T-cell (primary cell): Measurements from ENCODE around the gene FUBP1. TPM values are rescaled to one million over a fixed set of nuclear protein-coding genes. Genes with fewer than 3 reads are reported as not detected.

Experiments used
- ATAC-seq, 4 experiments: fragments of 200-7000 bp in 3 of 4; fragments of 150-1000 bp in 1 of 4; cut with Tn5 transposase; replicated peaks in 1 of 4; 1 replicate in 3 of 4; 2 replicates in 1 of 4; pipeline ENCODE4 v1.10.0; 2021; ENCODE audit warnings: moderate library complexity in 3 of 4, mild to moderate bottlenecking in 2 of 4, moderate number of reproducible peaks in 1 of 4
- CTCF ChIA-PET, 2 donors: fragments of 300-600 bp; sonication (Branson Sonifier 250); formaldehyde crosslinking; loops; one replicate each; lab custom pipeline; 2022; ENCODE audit warnings: antibody characterized with exemption in 2 of 2; lab: Charles Lee
- POLR2A ChIA-PET, 2 donors: fragments of 300-600 bp; sonication (Branson Sonifier 250); formaldehyde crosslinking; loops; one replicate each; lab custom pipeline; 2022; ENCODE audit warnings: antibody characterized with exemption in 2 of 2; lab: Charles Lee
- DNase-seq, 35 experiments: peaks; one replicate each; pipeline versions ENCODE4 v3.0.0 to v3.0.0-alpha.2; 2013 to 2023
- H3K27ac ChIP-seq: one replicate; pipeline ENCODE4 v1.5.1; 2013; ENCODE audit warnings: low read length
- H3K27me3 ChIP-seq, 2 experiments: replicated peaks in 1 of 2; 1 replicate in 1 of 2; 2 replicates in 1 of 2; pipeline versions ENCODE4 v1.6.1 to v1.7.0; 2013; ENCODE audit warnings: low read length in 1 of 2, mixed read lengths in 1 of 2; ENCODE audit not compliant: control insufficient read depth in 2 of 2, insufficient read depth in 2 of 2; ENCODE audit errors: extremely low read depth in 1 of 2
- H3K36me3 ChIP-seq, 2 donors: 1 replicate in 1 of 2; 2 replicates in 1 of 2; pipeline versions ENCODE4 v1.6.1 to v1.7.0; 2013; ENCODE audit warnings: low read length in 1 of 2; ENCODE audit not compliant: control insufficient read depth in 2 of 2, insufficient read depth in 1 of 2; ENCODE audit errors: extremely low read depth in 1 of 2
- H3K4me1 ChIP-seq, 2 experiments: 1 replicate in 1 of 2; 2 replicates in 1 of 2; pipeline versions ENCODE4 v1.6.1 to v1.7.0; 2013; ENCODE audit warnings: low read length in 2 of 2, mixed read lengths in 1 of 2; ENCODE audit not compliant: insufficient read depth in 2 of 2, control insufficient read depth in 1 of 2; ENCODE audit errors: extremely low read depth in 1 of 2
- H3K4me3 ChIP-seq, 2 donors: 1 replicate in 1 of 2; 2 replicates in 1 of 2; pipeline versions ENCODE4 v1.5.1 to v1.7.0; 2013; ENCODE audit warnings: mild to moderate bottlenecking in 2 of 2, low read length in 1 of 2, moderate library complexity in 1 of 2; ENCODE audit not compliant: control insufficient read depth in 1 of 2; ENCODE audit errors: extremely low read depth in 1 of 2
- H3K9me3 ChIP-seq: 2 replicates; pipeline ENCODE4 v1.7.0; 2013
- H3K27ac Mint-ChIP-seq, 2 donors: one replicate each; pipeline ENCODE4 v1.8.0; 2020 to 2021; ENCODE audit warnings: mild to moderate bottlenecking in 2 of 2, mixed read lengths in 2 of 2
- H3K27me3 Mint-ChIP-seq, 2 donors: one replicate each; pipeline ENCODE4 v1.8.0; 2021 to 2022; ENCODE audit warnings: mixed read lengths in 2 of 2
- H3K36me3 Mint-ChIP-seq: one replicate; pipeline ENCODE4 v1.8.0; 2021; ENCODE audit warnings: mixed read lengths
- H3K4me1 Mint-ChIP-seq, 3 donors: one replicate each; pipeline ENCODE4 v1.8.0; 2020 to 2022; ENCODE audit warnings: mixed read lengths in 3 of 3, mild to moderate bottlenecking in 1 of 3
- H3K4me3 Mint-ChIP-seq, 3 donors: one replicate each; pipeline ENCODE4 v1.8.0; 2020 to 2022; ENCODE audit warnings: mild to moderate bottlenecking in 3 of 3, mixed read lengths in 3 of 3, moderate library complexity in 3 of 3
- H3K9me3 Mint-ChIP-seq, 3 donors: one replicate each; pipeline ENCODE4 v1.8.0; 2020 to 2022; ENCODE audit warnings: mixed read lengths in 3 of 3
- WGBS: methylation state at CpG from one replicate; pipeline ENCODE4 v1.1.5; 2013; ENCODE audit warnings: missing lambda C conversion rate; ENCODE audit not compliant: insufficient coverage; 5-methylcytosine and 5-hydroxymethylcytosine counted together
- total RNA-seq, 35 experiments: library from RNA in 6 of 35; stranded (reverse) in 6 of 35; fragments of 120-200 nt in 1 of 35; gene quantifications; one replicate each; pipeline versions ENCODE4 v1.2.1 to v1.2.4 and lab custom pipeline; 2013 to 2026

FUBP1 gene
- total RNA-seq, 5 donors from 2014 or later (not counting 1 experiment from before 2014, with no cell fraction given) = 180 to 224 (median 194) TPM

DNA sequence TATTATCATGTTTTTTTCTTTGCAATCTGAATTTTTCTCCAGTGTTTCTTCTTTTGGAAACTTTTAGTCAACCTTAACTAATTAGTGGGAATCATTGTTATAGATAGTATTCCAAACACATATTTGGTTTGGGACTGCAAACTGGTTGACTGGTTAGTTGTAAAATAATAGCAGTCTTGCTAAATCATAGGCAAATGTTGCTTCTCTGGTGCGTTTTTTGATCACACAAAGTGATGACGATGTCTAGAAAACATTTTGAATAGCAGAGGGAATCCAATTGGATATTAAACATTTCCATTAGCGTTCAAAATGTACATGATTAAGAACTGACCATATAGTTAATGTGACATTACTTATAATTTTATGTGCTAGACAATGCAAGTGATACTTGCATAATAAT is 30.4 kb upstream of the FUBP1 start:
- H3K9me3 Mint-ChIP-seq = no peaks in the 10 kb centered on the region
- peaks cover 4 to 10% of the 10 kb centered on the region in 2 experiments for H3K4me1 ChIP-seq
- H3K36me3 Mint-ChIP-seq = peaks cover 8% of the 10 kb centered on the region
- H3K4me1 Mint-ChIP-seq = peaks cover 39 to 55% (median 48%) of the 10 kb centered on the region in 3 donors
- no peak overlapping the region for H3K27ac Mint-ChIP-seq
- H3K4me3 ChIP-seq = no peak overlapping the region
- H3K4me3 Mint-ChIP-seq = no peak overlapping the region
- H3K27me3 ChIP-seq = no peaks in the 10 kb centered on the region
- DNase-seq (no peak), ATAC-seq (no peak)
- ChIA-PET POLR2A (no interaction called here), CTCF (no interaction called here)
- no CpG with 5 or more reads among the region's 3 CpGs for WGBS
- H3K9me3 ChIP-seq = no peaks in the 10 kb centered on the region
- H3K36me3 ChIP-seq = no peaks in the 10 kb centered on the region
- H3K27me3 Mint-ChIP-seq = no peaks in the 10 kb centered on the region
- no peak overlapping the region for H3K27ac ChIP-seq

DNA sequence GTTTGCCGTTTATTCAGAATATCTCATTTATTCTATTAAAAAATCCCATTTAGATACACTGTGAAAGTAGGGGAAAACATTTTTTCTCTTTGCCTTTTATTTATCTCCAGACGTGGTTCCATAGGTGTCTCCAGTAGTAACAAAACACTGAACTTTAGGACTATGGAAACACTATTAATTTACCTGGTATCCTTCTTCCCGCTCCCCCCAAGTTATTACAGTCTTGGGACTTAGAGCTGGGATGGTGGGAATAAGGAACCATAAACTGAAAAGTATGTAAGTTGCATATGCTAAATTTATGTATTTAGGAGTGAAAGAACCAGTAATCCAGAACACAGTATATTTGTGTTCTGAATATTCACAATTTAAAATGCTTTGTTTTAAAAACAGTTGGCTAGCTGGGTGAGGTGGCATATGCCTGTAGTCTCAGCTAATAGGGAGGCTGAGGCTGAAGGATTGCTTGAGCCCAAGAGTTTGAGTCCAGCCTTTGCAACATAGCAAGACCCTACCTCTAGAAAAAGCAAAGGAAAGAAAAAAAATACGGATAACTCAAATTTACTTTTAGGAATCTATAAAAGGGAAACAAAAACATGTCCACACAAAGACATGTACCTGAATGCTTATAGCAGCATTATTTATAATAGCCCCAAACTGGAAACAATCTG is 28.9 kb upstream of the FUBP1 start:
- DNase-seq (no peak), ATAC-seq (no peak)
- H3K4me3 ChIP-seq = no peak overlapping the region
- Mint-ChIP-seq H3K27ac (no peak overlapping the region), H3K4me1 (peaks cover 46 to 60% (median 55%) of the 10 kb centered on the region in 3 donors), H3K27me3 (no peaks in the 10 kb centered on the region), H3K36me3 (peaks cover under 1% of the 10 kb centered on the region), H3K4me3 (peak overlapping the region in 1 of 3 donors; percentile 20), H3K9me3 (no peaks in the 10 kb centered on the region)
- no peaks in the 10 kb centered on the region for H3K27me3 ChIP-seq
- ChIA-PET POLR2A (interaction anchor here in 1 of 2 donors (0.9 to 4.7 kb wide), 2 partner anchors 29 to 30 kb away, joined by 4 to 183 read pairs; partner anchors contain the start of gene FUBP1), CTCF (interaction anchor here in 1 of 2 donors (0.6 kb wide), 1 partner anchor 228 kb away, joined by 7 read pairs; the partner anchor contains the start of gene MIGA1)
- no CpG with 5 or more reads among the region's 4 CpGs for WGBS
- H3K9me3 ChIP-seq = no peaks in the 10 kb centered on the region
- peaks cover 4 to 13% of the 10 kb centered on the region in 2 experiments for H3K4me1 ChIP-seq
- no peak overlapping the region for H3K27ac ChIP-seq
- H3K36me3 ChIP-seq = no peaks in the 10 kb centered on the region

DNA sequence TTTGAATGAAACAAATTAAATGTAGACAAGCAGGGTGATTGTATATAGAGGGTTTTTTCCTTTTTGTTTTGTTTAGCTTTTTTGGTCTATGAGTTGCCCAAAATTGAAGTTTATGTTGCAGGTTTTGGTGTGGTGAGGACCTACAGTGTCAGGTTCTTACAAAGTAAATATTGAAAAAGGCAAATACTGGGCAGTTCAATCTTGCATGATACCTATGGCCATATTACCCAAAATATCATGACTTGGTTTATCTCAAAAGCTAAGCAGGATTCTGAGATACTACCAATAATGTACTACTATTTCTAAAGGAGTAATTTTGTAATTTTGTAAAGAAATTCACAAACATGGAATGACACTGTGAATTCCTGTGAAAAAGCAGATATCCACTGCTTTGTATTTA is 27.6 kb upstream of the FUBP1 start:
- no peaks in the 10 kb centered on the region for H3K27me3 ChIP-seq
- peaks cover 4 to 13% of the 10 kb centered on the region in 2 experiments for H3K4me1 ChIP-seq
- no peak overlapping the region for H3K4me3 ChIP-seq
- POLR2A ChIA-PET = interaction anchor here (0.5 to 4.7 kb wide), 6 partner anchors 28 to 910 kb away, joined by 3 to 183 read pairs (median 6); partner anchors contain the start of gene FUBP1 (in 2 of the 2)
- Mint-ChIP-seq H3K4me3 (peak overlapping the region; percentile 39 to 87 (median 63)), H3K27ac (no peak overlapping the region), H3K4me1 (peaks cover 49 to 60% (median 58%) of the 10 kb centered on the region in 3 donors), H3K27me3 (no peaks in the 10 kb centered on the region), H3K9me3 (no peaks in the 10 kb centered on the region), H3K36me3 (no peaks in the 10 kb centered on the region)
- CTCF ChIA-PET = interaction anchor here (0.6 to 6.7 kb wide), 3 partner anchors 11 to 29 kb away, joined by 3 to 74 read pairs (median 39); partner anchors contain the start of gene FUBP1 (in 1 of the 2)
- DNase-seq (no peak), ATAC-seq (no peak)
- H3K27ac ChIP-seq = no peak overlapping the region
- H3K9me3 ChIP-seq = no peaks in the 10 kb centered on the region
- no peaks in the 10 kb centered on the region for H3K36me3 ChIP-seq

GRCh38 chr1:78005755-78006154 is 26.9 kb upstream of the FUBP1 start:
- Mint-ChIP-seq H3K4me1 (peaks cover 46 to 56% (median 56%) of the 10 kb centered on the region in 3 donors), H3K4me3 (peak overlapping the region; percentile 87 to 88 (median 87)), H3K27ac (peak overlapping the region in 1 of 2 donors; percentile 99), H3K9me3 (no peaks in the 10 kb centered on the region), H3K36me3 (no peaks in the 10 kb centered on the region), H3K27me3 (no peaks in the 10 kb centered on the region)
- POLR2A ChIA-PET = interaction anchor here (0.6 to 4.7 kb wide), 20 partner anchors 8 to 247 kb away, joined by 3 to 183 read pairs (median 6); partner anchors contain the start of gene FUBP1 (in 2 of the 2)
- ATAC-seq = no peak
- Histone ChIP-seq H3K27me3 (no peaks in the 10 kb centered on the region), H3K27ac (peak overlapping the region; percentile 97), H3K4me3 (peak overlapping the region; percentile 38 to 60), H3K4me1 (peaks cover 4 to 13% of the 10 kb centered on the region in 2 experiments), H3K9me3 (no peaks in the 10 kb centered on the region), H3K36me3 (no peaks in the 10 kb centered on the region)
- peak in 1 of 35 experiments; percentile 37 for DNase-seq
- CTCF ChIA-PET = interaction anchor here (0.6 to 6.7 kb wide), 5 partner anchors 25 to 248 kb away, joined by 3 to 74 read pairs (median 6); partner anchors contain the start of gene FUBP1 (in 1 of the 2)
- WGBS = no CpG with 5 or more reads among the region's 1 CpG

DNA sequence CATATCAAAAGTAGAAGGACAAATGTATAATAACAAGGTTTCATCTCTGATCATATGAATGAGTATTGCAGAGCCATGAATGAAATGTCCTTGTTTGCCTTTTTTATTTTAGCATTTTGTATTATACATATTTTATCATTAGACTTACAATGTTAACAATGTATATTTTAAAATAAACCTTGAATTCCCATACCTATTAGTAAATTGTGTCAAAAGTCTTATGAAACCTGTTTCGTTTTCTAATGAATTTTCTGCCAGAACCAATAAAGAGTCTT is 26.5 kb upstream of the FUBP1 start:
- H3K9me3 ChIP-seq = no peaks in the 10 kb centered on the region
- no peak for ATAC-seq
- no peaks in the 10 kb centered on the region for H3K27me3 Mint-ChIP-seq
- no peaks in the 10 kb centered on the region for H3K9me3 Mint-ChIP-seq
- peaks cover 46 to 52% (median 52%) of the 10 kb centered on the region in 3 donors for H3K4me1 Mint-ChIP-seq
- DNase-seq = no peak
- H3K27ac Mint-ChIP-seq = peak overlapping the region; percentile 97 to 99
- H3K36me3 Mint-ChIP-seq = no peaks in the 10 kb centered on the region
- no peaks in the 10 kb centered on the region for H3K27me3 ChIP-seq
- POLR2A ChIA-PET = interaction anchor here (0.6 to 4.7 kb wide), 29 partner anchors 9 to 322 kb away, joined by 3 to 183 read pairs (median 6); partner anchors contain the start of genes FUBP1 (in 2 of the 2), MIGA1 (in 2 of the 2) and ZZZ3 (in 1 of the 2)
- H3K36me3 ChIP-seq = no peaks in the 10 kb centered on the region
- peak overlapping the region; percentile 38 to 60 for H3K4me3 ChIP-seq
- WGBS = no CpG with 5 or more reads among the region's 1 CpG
- H3K4me3 Mint-ChIP-seq = peak overlapping the region; percentile 87 to 88 (median 87)
- peaks cover 4 to 13% of the 10 kb centered on the region in 2 experiments for H3K4me1 ChIP-seq
- H3K27ac ChIP-seq = peak overlapping the region; percentile 97
- CTCF ChIA-PET = interaction anchor here (0.6 to 6.7 kb wide), 9 partner anchors 10 to 248 kb away, joined by 3 to 74 read pairs (median 6); partner anchors contain the start of gene FUBP1 (in 1 of the 2)
